ENCODE measurements around the gene KRTAP4-7.
"Not testable (repeated sequence)": the region's sequence is repeated elsewhere in the genome, so short reads cannot be mapped to it uniquely, and the experiment has no call there.

- not testable (repeated sequence) for TF ChIP-seq CTCF (IDR thresholded peaks at IDR 0.05; ENCODE audit: low read depth, low read length); POLR2A (IDR thresholded peaks at IDR 0.05; ENCODE audit: extremely low read depth, insufficient read length); MAX (IDR thresholded peaks at IDR 0.05; ENCODE audit: low read depth, low read length)
Observed at GRCh38 chr17:41054556-41054955, 29.4 kb upstream of the KRTAP4-7 start.
